Activated T-cell treated with anti-CD3 and anti-CD28 coated beads for 24 hours (primary cell): ENCODE results near the gene TBXAS1.

ENCODE experiments used
- DNase-seq: peaks from one replicate; pipeline ENCODE4 v3.0.0-alpha.2; 2020; ENCODE audit warnings: low read depth

TBXAS1 gene

DNA sequence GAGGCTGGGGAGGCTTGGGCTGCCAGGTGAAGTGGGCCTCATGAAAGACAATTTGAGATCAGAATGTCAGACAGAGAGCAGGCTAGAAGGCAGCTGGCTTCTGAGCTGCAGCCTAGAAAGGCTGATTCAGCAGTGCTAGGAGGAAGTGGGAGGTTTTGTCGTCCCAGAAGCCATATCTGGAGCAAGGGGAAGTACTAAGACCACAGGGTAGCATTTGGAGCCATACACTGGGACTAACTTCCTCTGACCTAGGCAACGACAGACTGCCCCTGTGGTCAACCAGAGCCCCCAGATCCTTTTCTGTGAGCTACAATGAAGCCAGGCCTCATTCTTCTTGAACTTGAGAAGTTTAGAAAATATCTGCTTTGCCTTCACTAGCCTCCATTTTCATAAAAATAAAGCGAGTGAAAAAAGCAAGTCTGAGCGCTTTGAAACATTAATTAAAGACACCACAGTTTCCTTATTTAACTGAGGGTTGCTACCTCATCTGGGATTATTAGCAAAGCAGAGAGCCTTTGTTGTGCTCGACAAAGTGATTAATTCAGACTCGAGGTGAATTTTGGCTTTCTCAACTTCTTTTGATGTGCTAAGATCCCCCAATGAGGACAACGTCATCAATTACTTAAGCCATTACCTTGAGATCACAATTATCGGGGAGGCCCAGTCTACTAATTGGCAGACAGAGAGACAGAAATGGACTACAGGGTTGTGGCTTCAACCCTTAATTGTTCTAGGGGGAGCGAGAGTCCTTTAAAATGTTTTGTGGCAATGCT lies 26.6 kb downstream of the TBXAS1 start:
- no peak for DNase-seq

GRCh38 chr7:139857791-139858190 lies 28.7 kb downstream of the TBXAS1 start:
- DNase-seq, result no peak

- DNase-seq, result no peak
Observed at GRCh38 chr7:139860090-139860775, 31.2 kb downstream of the TBXAS1 start.

DNA sequence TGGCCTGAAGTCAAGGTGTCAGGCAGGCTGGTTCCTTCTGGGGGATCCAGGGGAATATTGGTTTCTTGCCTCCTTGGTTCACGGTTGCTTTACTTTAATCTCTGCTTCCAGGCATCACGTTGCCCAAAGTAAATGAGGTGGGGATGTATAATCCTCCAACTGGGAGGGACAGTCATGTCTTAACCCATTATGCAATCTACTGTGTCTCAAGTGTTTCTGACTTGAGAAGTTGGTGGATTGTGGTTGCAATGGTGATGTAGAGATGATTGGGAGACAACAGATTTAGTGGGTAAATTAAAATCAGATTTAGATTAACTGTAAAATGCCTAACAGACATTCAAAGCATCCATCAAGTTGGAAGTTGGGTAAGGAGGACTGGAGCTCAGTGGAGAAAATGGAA lies 32.7 kb downstream of the TBXAS1 start:
- no peak for DNase-seq

- DNase-seq, result no peak
Observed at GRCh38 chr7:139866047-139866837, 37.2 kb downstream of the TBXAS1 start.

GRCh38 chr7:139867847-139868246 lies 38.8 kb downstream of the TBXAS1 start:
- DNase-seq, result no peak

- DNase-seq, result no peak
Observed at GRCh38 chr7:139869886-139870285, 40.8 kb downstream of the TBXAS1 start.

- no peak for DNase-seq
Observed at GRCh38 chr7:139870380-139870779, 41.3 kb downstream of the TBXAS1 start.

GRCh38 chr7:139871331-139871730 lies 42.3 kb downstream of the TBXAS1 start:
- DNase-seq, result no peak

DNA sequence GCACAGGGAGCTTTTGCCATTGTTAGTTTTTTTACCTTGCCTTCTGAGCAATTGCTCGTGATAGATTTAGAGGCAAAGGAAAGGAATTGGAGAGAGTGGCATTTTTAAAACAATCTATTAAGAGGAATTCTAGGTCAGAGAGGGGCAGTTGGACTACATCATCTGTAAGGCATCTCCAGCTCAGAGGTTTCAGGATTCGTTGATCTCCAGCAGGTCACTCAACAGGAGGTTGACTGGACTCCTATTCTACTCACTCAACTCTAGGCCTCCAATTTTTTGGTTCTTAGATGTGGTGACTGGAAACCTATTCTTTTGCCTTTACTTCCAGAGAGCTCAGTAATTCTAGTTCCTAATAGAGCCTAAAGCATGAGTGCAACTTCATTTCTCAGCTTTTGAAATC lies 42.8 kb downstream of the TBXAS1 start:
- DNase-seq, result no peak

DNA sequence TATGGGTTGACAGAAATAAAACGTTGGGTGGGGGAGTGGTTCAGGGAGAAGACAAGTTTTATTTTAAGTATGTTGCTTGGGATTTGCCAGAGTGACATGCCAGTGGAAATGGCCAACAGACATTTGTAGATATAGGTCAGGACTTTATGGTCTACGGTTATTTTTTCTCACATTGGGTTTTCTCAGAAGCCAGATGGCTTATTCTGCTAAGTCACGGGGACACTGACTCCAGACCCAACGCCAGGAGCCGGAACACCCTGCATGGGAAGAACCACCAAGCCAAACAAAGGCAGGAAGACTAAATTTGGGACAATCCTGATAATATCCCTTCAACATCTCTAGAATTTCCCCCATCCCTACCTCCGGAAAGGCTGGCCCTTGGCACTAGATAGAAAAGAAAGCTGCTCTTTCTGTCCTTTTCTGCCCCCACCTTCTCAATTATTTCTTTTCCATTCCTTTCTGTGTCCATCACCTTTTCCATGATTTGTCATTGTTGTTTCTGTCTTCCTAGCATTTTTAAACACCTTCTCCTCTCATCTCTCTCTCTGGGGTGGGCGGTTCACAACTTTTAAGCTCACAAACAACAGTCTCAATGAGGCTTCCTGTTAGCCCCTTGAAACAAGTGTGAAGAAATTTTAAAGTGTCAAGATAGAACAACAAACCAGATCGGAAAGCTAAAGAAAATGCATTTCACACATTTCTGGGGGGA lies 44.7 kb downstream of the TBXAS1 start:
- no peak for DNase-seq

- DNase-seq, result no peak
Observed at GRCh38 chr7:139874302-139874629, 45.2 kb downstream of the TBXAS1 start.

- no peak for DNase-seq
Observed at GRCh38 chr7:139875821-139876241, 46.8 kb downstream of the TBXAS1 start.

DNA sequence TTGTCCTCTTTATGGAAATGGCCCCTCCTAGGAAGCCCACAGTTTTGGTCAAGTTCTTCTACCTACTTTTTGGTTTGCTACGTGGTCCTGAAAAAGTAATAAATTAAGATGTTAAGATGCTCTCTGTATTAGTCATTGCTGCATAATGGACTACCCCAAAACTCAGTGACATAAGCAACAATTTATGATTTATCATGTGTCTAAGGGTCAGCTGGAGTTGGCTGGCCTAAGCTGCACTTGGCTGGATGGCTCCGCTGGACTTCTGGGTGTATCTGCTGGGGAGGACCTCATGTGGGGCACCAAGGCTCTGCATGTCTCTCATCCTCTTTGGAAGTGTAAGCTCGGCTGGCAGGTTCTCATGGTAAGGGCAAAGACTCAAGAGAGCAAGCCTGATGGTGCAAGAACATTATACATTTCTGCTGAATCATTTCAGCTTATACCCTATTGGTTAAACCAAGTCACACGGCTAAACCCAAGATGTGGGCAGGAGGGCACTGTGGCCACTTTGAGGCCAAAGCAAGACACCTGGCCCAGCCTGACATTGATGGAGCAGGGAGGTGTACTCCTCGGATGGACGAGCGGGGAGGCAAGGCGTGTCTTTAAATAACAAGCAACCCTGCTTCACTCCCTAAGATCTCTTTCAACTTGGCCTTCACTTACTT lies 47.7 kb downstream of the TBXAS1 start:
- DNase-seq, result no peak

DNA sequence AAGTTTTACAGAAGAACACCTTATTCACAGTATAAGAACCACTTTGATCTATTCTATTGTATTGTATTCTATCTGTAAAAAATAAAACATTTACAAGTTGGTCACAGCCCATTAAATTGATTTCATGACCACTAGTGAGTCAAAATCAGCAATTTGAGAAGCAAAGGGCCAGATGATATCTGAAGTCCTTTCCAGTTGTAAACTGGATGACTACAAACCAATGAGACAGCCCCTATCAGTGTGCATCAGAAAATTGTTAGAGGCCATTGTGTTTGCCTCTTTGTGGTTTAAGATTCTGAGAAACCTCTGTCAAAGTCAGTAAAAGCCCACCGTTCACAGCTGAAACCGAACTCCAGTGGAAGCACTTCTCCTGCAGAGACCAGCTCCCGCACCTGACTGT lies 54.8 kb downstream of the TBXAS1 start:
- no peak for DNase-seq

DNA sequence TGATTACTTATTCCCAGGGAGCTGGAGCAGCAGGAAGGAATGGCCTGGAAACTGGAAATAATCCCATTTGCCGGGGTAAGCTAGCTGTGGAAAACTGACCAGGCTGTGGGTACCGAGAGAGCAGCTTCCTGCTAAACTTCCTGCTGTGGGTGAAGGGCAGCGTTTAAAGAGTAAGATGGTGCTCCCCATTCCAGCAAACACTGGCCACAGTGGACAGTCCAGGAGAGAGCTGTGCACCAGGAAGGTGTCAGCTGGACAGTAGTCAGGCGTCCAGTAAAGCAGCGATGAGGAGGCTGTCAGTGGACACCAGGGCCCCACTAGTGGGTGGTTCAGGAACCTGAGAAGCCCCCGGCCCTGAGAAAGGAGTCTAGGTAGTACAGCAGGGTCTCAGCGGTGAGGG lies 55.4 kb downstream of the TBXAS1 start:
- no peak for DNase-seq

GRCh38 chr7:139885511-139885910 lies 56.4 kb downstream of the TBXAS1 start:
- DNase-seq, result no peak

DNA sequence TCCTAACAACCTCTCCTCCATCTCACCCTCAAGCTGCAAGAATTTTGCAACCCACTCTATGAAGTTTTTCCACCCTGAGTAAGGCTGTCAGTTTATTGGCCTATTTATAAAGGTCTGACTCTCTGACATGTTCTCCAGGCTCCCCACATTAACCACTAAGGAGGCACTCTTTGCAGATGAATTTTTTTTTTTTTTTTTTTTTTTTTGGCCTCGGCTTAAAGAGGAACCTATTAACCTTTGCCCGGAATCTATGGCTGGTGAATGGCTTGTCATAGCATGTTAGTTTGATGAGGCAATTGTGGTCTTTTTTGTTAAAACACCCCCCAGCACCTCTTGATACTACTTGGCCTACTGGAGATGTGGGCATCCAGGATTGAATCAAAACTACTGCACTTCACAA lies 57.1 kb downstream of the TBXAS1 start:
- no peak for DNase-seq

GRCh38 chr7:139886899-139887298 lies 57.8 kb downstream of the TBXAS1 start:
- no peak for DNase-seq

GRCh38 chr7:139887992-139888481 lies 59.0 kb downstream of the TBXAS1 start:
- no peak for DNase-seq

GRCh38 chr7:139889186-139889871 lies 60.3 kb downstream of the TBXAS1 start:
- no peak for DNase-seq
